ENCODE data around the gene PNMA8B. TPM values are rescaled to one million over a fixed set of nuclear protein-coding genes. Genes with fewer than 3 reads are reported as not detected.

Gene PNMA8B
- 7.2 TPM for total RNA-seq

GRCh38 chr19:46495786-46496099 lies at the start of gene PNMA8B:
TSS of gene PNMA8B (minus strand) at chr19:46495867. CDS start at chr19:46495465, 402 bp downstream.

GRCh38 chr19:46471116-46471733 lies 24.4 kb downstream of the PNMA8B start, which contains the start of gene PNMA8A:
TSS of gene PNMA8A (minus strand) at chr19:46471563. CDS start at chr19:46471035, 528 bp downstream.

Other genes starting within 250 kb of the PNMA8B start
- gene HIF3A, start 198.8 kb downstream of the PNMA8B start, total RNA-seq = 194 TPM
- 66.6 TPM for gene PPP5C, start 148.8 kb downstream of the PNMA8B start, total RNA-seq
- gene CCDC8, start 82.3 kb downstream of the PNMA8B start, total RNA-seq = 62.2 TPM
- gene PNMA8C, start 66.9 kb downstream of the PNMA8B start, total RNA-seq = 0.53 TPM
- 44.5 TPM for gene PNMA8A, start 24.3 kb downstream of the PNMA8B start, total RNA-seq
- 165 TPM for gene CALM3, start 105.5 kb upstream of the PNMA8B start, total RNA-seq
- 8.3 TPM for gene PTGIR, start 129.2 kb upstream of the PNMA8B start, total RNA-seq
- gene GNG8, start 140.3 kb upstream of the PNMA8B start, total RNA-seq = not detected
- gene DACT3, start 165.3 kb upstream of the PNMA8B start, total RNA-seq = 28.4 TPM
- gene PRKD2, start 221.2 kb upstream of the PNMA8B start, total RNA-seq = 47.6 TPM

All from metanephros (tissue), 1 donor.